CD4-positive, alpha-beta T cell treated with Interleukin-4 for 4 hours (primary cell): ENCODE data around the gene GDAP1L1.

Experiments used
- DNase-seq: peaks from one replicate; pipeline ENCODE4 v3.0.0-alpha.2; 2020

Gene GDAP1L1

DNA sequence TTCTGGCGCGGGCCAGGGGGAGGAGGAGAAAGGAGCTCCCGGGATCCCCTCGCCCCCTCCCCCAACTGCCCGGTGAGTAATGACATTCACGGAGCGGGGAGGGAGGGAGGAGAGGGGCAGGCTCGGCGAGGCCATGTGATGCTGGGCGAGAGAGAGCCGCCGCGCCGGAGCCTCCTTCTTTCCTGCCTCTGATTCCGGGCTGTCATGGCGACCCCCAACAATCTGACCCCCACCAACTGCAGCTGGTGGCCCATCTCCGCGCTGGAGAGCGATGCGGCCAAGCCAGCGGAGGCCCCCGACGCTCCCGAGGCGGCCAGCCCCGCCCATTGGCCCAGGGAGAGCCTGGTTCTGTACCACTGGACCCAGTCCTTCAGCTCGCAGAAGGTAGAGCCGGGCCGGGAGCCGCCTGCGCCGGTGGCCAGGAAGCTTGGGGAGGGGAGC is at the start of gene GDAP1L1:
Gene GDAP1L1 (plus strand): TSS at position 178 of the 441 bp plus-strand sequence. CDS start 27 bp downstream, at position 205.
- DNase-seq, result no peak

DNA sequence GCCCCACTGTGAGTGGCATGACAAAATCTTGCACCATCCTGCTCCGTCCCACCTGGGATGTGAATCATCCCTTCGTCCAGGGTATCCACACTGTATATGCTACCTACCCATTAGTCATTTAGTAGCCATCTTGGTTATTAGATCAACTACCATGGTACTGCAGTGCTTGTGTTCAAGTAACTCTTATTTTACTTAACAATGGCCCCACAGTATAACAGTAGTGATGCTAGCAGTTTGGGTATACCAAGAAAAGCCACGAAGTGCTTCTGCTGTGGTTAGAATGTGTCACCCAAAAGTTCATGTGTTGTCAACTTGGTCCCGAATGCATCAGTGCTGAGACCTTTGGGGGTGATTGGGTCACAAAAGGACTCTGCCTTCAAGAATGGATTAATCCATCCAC is 48.2 kb upstream of the GDAP1L1 start:
- peak; percentile 36 for DNase-seq

GRCh38 chr20:44199877-44200276 is 47.2 kb upstream of the GDAP1L1 start:
- DNase-seq, result no peak

DNA sequence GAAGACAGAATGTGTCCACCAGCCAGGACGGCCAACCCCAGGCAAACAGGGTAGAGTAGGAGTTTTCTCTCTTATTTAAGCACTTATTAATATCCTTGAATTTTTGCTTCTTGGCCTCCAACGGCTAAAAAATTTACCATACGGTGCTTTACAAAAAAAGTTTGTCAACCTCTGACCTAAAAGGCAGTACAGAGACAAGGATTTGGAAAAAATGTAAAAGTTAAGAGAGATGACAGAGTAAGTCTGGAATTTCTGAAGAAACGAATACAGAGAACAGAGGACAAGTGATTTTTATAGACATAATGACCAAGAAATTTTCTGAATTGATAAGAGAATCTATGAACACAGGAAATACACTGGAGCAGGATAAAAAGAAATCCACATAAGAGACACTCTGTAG is 46.7 kb upstream of the GDAP1L1 start:
- no peak for DNase-seq

GRCh38 chr20:44200983-44201382 is 46.1 kb upstream of the GDAP1L1 start:
- DNase-seq, result no peak

DNA sequence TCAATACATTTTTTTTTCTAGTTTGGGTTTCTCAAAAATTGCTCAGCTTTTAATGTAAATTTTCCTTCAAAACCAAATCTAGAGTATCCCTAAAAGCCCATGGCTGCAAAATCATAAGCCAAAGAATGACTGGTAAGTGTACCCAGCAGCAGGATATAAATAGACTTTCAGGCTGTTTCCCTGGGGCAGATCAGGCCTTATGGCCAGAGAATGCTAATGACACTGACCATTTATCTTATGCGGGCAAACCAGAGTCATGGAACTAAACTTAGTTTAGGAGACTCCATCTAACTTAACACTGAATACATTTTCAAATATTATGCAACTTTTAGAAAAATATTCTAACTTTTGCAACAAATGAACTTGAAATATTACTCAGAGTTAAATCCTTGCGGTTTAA is 43.9 kb upstream of the GDAP1L1 start:
- DNase-seq, result no peak

DNA sequence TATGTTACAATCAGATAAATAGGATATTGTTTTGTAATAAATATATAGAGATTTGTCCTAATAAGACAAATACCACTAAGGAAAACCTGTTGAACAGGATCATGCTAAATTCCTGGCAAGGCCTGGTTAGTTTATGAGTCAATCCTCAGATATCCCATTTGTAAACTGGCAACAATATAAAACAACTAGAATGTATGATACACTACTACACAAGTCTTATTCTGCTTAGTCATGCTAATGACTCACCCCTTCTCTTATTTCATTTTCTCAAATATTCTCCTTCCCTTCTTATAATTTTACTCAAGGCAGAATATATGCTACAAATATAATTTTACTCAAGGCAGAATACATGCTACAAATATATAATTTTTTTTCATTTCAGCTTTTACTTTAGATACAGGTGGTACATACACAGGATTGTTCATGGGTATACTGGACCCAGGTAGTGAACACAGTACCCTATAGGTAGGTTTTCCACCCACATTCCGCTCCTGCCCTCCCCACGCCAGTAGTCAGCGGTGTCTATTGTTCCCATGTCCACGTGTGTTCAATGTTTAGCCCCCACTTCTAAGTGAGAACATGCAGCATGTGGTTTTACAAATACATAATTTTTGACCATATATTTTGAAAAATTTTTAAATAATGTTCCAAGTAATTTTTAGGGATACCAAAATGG is 42.8 kb upstream of the GDAP1L1 start:
- DNase-seq, result no peak

- no peak for DNase-seq
Observed at GRCh38 chr20:44204832-44205215, 42.3 kb upstream of the GDAP1L1 start.

DNA sequence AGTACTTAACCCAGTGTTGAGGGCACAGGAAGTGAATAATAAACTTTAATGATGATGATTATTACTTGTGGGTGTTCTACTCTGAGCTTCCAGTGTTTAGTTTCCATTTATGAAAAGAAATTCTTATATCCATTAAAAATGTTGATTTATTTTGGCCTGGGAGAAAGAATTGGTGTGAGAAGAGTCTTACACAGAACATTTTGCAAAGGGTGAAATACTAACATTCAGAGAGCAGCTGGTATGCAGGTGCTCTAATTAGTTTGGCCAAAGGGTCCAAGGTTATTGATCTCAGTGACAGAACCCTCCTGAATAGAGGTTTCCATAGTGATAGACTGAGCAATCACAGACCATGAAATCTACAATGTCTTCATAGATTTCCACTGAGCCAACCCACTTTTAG is 41.0 kb upstream of the GDAP1L1 start:
- DNase-seq, result no peak

DNA sequence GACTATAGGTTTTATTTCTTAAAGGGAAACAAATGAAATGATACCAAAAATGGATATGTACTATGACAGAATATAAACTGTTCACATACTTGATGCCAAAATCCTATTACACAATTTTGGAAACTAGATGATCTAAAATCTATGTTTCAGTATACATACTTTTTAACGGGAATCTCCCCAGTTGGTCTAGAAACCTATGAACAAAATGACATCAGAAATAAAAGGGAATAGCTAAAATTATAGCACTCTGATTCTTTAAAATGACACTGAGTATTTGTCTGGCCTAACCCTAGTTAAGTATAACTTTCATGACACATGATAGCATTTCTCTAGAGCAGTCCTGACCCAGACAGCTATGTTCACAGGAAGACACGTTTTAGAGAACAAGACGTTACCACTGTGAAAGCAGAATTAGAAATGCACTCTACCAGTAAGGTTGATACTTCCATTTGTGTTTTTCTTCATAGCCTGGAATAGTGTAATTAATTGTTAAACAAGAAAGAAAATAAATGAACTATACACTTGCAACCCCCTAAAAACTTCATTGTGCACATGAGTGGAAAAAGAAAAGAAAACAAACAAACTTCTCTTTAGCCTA is 39.9 kb upstream of the GDAP1L1 start:
- DNase-seq, result no peak

- DNase-seq, result no peak
Observed at GRCh38 chr20:44208165-44208564, 38.9 kb upstream of the GDAP1L1 start.

DNA sequence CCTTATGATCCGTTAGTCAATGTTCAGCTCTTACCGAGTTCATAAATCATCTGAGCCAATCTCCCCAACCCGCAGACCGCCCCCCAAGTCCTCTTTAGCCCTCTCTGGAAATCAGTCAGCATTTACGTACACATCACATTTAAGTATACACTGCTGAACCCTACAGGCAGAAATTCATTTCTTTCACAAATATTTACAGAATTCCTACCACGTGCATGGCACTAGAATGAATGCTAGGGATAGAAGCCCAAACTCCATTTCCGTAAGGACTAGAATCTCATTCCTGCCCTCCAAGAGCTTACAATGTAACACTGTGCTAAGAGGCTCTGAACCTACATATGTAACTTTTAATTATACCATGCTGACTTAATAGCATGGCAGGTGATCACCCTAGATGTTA is 38.3 kb upstream of the GDAP1L1 start:
- DNase-seq, result no peak

- DNase-seq, result no peak
Observed at GRCh38 chr20:44209686-44210405, 37.3 kb upstream of the GDAP1L1 start.

DNA sequence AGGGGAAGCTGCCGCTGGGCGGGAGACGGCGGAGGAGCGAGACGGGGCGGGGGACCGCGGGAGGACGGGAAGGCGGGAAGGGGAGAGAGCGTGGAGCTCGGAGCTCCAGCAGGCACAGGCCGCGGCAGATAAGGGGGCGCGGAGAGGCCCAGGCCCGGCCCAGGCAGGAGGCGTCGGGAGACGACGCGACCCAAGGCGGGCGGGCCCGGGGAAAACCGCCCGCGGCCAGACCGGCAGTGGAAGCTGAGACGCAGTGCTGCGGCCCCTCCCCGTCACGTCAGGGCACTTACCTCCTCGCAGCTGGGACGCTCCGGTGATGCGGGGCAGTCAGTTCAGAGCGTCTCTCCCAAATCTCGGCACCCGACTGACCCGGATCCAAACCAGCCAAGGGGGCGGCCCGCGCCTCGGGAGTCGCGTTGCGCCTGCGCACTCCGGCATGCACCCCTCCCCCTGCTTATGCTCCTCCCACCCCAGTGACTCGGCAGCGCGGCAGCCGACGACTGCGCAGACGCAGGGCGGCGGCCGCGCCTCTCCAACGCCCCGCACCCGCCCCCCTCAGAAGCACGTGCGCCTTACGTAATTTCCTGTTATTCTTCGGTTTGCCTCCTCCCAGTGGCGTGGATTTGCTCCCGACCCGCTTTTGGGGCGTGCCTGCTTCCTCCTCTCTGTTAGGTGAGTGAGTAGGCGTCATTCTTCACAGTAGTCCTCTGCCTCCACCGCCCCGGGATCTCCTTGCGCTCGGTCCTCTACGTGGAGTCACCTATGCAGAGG is 36.5 kb upstream of the GDAP1L1 start, which contains the start of gene OSER1:
Gene OSER1 (minus strand): TSS at position 366 of the 771 bp plus-strand sequence. CDS start 3,814 bp downstream, outside the sequence.
- peak; percentile 98 for DNase-seq

GRCh38 chr20:44211177-44212039 is 35.7 kb upstream of the GDAP1L1 start:
- peak; percentile 6 for DNase-seq

GRCh38 chr20:44212792-44213191 is 34.3 kb upstream of the GDAP1L1 start:
- DNase-seq, result no peak

- peak; percentile 74 for DNase-seq
Observed at GRCh38 chr20:44215125-44215524, 32.0 kb upstream of the GDAP1L1 start.

GRCh38 chr20:44217342-44218092 is 29.6 kb upstream of the GDAP1L1 start:
- DNase-seq, result peak; percentile 80

- DNase-seq, result peak; percentile 66
Observed at GRCh38 chr20:44218446-44218845, 28.7 kb upstream of the GDAP1L1 start.

DNA sequence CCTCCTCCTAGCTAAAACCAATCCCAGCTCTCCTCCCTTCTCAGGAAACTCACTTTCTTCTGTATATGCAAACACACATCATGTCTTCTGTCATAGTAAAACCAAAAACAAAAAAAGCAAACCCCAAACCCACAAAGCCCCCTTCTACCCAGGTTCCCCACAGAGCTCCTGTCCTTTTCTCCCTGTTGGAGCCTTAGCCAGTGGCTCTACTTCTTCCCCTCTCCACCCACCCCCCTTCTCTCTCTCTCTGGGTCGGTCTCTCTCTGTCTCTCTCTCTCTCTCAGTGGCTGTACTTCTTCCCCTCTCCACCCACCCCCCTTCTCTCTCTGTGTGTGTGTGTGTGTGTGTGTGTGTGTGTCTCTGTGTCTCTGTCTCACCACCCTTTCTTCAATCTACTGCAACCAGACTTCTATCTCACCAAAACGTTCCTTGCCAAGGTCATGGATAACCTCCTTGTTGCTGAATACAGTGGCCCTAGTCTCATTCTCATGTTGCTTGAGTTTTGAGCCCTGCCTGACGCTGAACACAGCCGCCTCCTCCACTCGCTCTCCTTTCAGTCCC is 27.9 kb upstream of the GDAP1L1 start:
- DNase-seq, result peak; percentile 44

- DNase-seq, result no peak
Observed at GRCh38 chr20:44219791-44220190, 27.3 kb upstream of the GDAP1L1 start.
